RWPE1 (cell line): Measurements from ENCODE around the gene DNAH2.

ENCODE experiments used
- CTCF ChIA-PET: fragments of 350-600 bp; sonication (Branson Sonifier 250); formaldehyde crosslinking; extraction: SDS; loops from one replicate; lab custom pipeline; 2021; lab: Yijun Ruan, JAX
- POLR2A ChIA-PET: fragments of 400-600 bp; formaldehyde crosslinking; extraction: SDS; loops from one replicate; lab custom pipeline; 2020; ENCODE audit warnings: antibody characterized with exemption; ENCODE audit not compliant: low non-redundant PET; lab: Yijun Ruan, JAX
- DNase-seq: peaks from one replicate; pipeline ENCODE4 v3.0.0; 2012; ENCODE audit warnings: low spot score
- H3K27ac ChIP-seq: fragments of 450-650 bp; 2 replicates; pipeline ENCODE4 v1.5.1; 2017
- CTCF ChIP-seq: fragments of 450-650 bp; conservative IDR thresholded peaks from 2 replicates; pipeline ENCODE4 v1.5.1; 2017; ENCODE audit warnings: low read depth, mild to moderate bottlenecking

DNAH2 gene

GRCh38 chr17:7712111-7712771 is 5.3 kb upstream of the DNAH2 start:
- no peak overlapping the region for H3K27ac ChIP-seq
- CTCF ChIA-PET, result interaction anchor here (0.6 kb wide), 2 partner anchors 19 to 155 kb away, joined by 3 read pairs; no protein-coding TSS in a partner anchor
- no peak for TF ChIP-seq CTCF
- DNase-seq, result no peak
- POLR2A ChIA-PET, result no interaction called here

GRCh38 chr17:7713782-7714181 is 3.8 kb upstream of the DNAH2 start:
- no peak for DNase-seq
- ChIA-PET POLR2A (interaction anchor here (0.6 kb wide), 2 partner anchors 13 to 16 kb away, joined by 3 to 5 read pairs; no protein-coding TSS in a partner anchor), CTCF (interaction anchor here (0.5 to 1.1 kb wide), 3 partner anchors 9 to 520 kb away, joined by 3 to 4 read pairs (median 3); no protein-coding TSS in a partner anchor)
- H3K27ac ChIP-seq, result no peak overlapping the region
- TF ChIP-seq CTCF, result no peak

GRCh38 chr17:7714721-7715594 is 2.6 kb upstream of the DNAH2 start:
- no peak overlapping the region for H3K27ac ChIP-seq
- no peak for TF ChIP-seq CTCF
- CTCF ChIA-PET, result interaction anchor here (0.6 to 0.9 kb wide), 2 partner anchors 11 to 29 kb away, joined by 3 to 6 read pairs; no protein-coding TSS in a partner anchor
- DNase-seq, result no peak
- POLR2A ChIA-PET, result interaction anchor here (0.6 kb wide), 1 partner anchor 669 kb away, joined by 3 read pairs; no protein-coding TSS in a partner anchor

- CTCF ChIA-PET, result interaction anchor here (0.6 to 1.5 kb wide), 12 partner anchors 10 to 274 kb away, joined by 3 to 6 read pairs (median 4); partner anchors contain the start of gene EFNB3
- no peak for TF ChIP-seq CTCF
- DNase-seq, result no peak
- H3K27ac ChIP-seq, result peak overlapping the region; percentile 79
- POLR2A ChIA-PET, result interaction anchor here (0.5 to 0.7 kb wide), 3 partner anchors 13 to 1915 kb away, joined by 3 to 7 read pairs (median 4); no protein-coding TSS in a partner anchor
Observed at GRCh38 chr17:7715936-7716886, 1.3 kb upstream of the DNAH2 start.

- ChIA-PET POLR2A (no interaction called here), CTCF (interaction anchor here (0.6 to 1.0 kb wide), 3 partner anchors 11 to 38 kb away, joined by 3 to 4 read pairs (median 4); no protein-coding TSS in a partner anchor)
- no peak for DNase-seq
- no peak for TF ChIP-seq CTCF
- peak overlapping the region; percentile 79 for H3K27ac ChIP-seq
Observed at GRCh38 chr17:7717756-7718350, 309 bp downstream of the DNAH2 start.
